SK-N-SH (cell line): Measurements from ENCODE around the gene COL20A1. TPM values are rescaled to one million over a fixed set of nuclear protein-coding genes. Genes with fewer than 3 reads are reported as not detected.

Source experiments
- CTCF ChIA-PET: fragments of 300-600, 350-600 bp; formaldehyde crosslinking; extraction: SDS; loops from one replicate; lab custom pipeline; 2021; lab: Yijun Ruan, JAX
- POLR2A ChIA-PET: fragments of 350-600 bp; sonication (Branson Sonifier 250); formaldehyde crosslinking; extraction: SDS; loops from one replicate; lab custom pipeline; 2020; ENCODE audit warnings: antibody characterized with exemption, inconsistent platforms; lab: Yijun Ruan, JAX
- DNase-seq: peaks from one replicate; pipeline ENCODE4 v3.0.0; 2012
- H2AFZ ChIP-seq: fragments of 200-600 bp; sonication (generic); 2 replicates; pipeline ENCODE4 v1.8.1; 2016; ENCODE audit warnings: antibody characterized with exemption, mild to moderate bottlenecking, low read depth
- H3F3A ChIP-seq: fragments of 200-600 bp; sonication (generic); replicated peaks from 2 replicates; pipeline ENCODE3; 2016; ENCODE audit warnings: antibody characterized with exemption, mild to moderate bottlenecking; ENCODE audit not compliant: insufficient read depth
- H3K27ac ChIP-seq, 2 experiments: fragments of 200-500 bp in 1 of 2; fragments of 200-600 bp in 1 of 2; sonication (Bioruptor generic) in 1 of 2; sonication (generic), shearing (Covaris generic) in 1 of 2; 2 replicates each; pipeline versions ENCODE4 v1.5.1 to v1.6.1; 2014 to 2016; ENCODE audit warnings: low read depth in 2 of 2, inconsistent platforms in 1 of 2, low read length in 1 of 2, mild to moderate bottlenecking in 1 of 2, mixed read lengths in 1 of 2
- H3K27me3 ChIP-seq: fragments of 200-600 bp; sonication (generic), shearing (Covaris generic); 2 replicates; pipeline ENCODE4 v1.6.1; 2016; ENCODE audit warnings: mixed run types; ENCODE audit not compliant: insufficient read depth
- H3K36me3 ChIP-seq, 2 experiments: fragments of 200-500 bp in 1 of 2; fragments of 200-600 bp in 1 of 2; sonication (Bioruptor generic) in 1 of 2; sonication (generic) in 1 of 2; replicated peaks in 1 of 2; 2 replicates each; pipeline versions ENCODE3 to v1.5.1; 2014 to 2016; ENCODE audit warnings: low read length in 1 of 2, mild to moderate bottlenecking in 1 of 2; ENCODE audit not compliant: insufficient read depth in 2 of 2, control insufficient read depth in 1 of 2
- H3K4me1 ChIP-seq, 2 experiments: fragments of 200-500 bp in 1 of 2; fragments of 200-600 bp in 1 of 2; sonication (Bioruptor generic) in 1 of 2; sonication (generic), shearing (Covaris generic) in 1 of 2; 2 replicates each; pipeline versions ENCODE4 v1.5.1 to v1.6.1; 2014 to 2016; ENCODE audit warnings: low read depth in 1 of 2, low read length in 1 of 2, mixed run types in 1 of 2; ENCODE audit not compliant: insufficient read depth in 2 of 2, control insufficient read depth in 1 of 2
- H3K4me2 ChIP-seq: fragments of 200-600 bp; sonication (generic), shearing (Covaris generic); 2 replicates; pipeline ENCODE4 v1.6.1; 2017; ENCODE audit warnings: mixed run types
- H3K4me3 ChIP-seq, 2 experiments: fragments of 200-500 bp in 1 of 2; fragments of 200-600 bp in 1 of 2; sonication (Bioruptor generic) in 1 of 2; sonication (generic), shearing (Covaris generic) in 1 of 2; 2 replicates each; pipeline versions ENCODE4 v1.5.1 to v1.8.1; 2014 to 2016; ENCODE audit warnings: low read depth in 2 of 2, inconsistent platforms in 1 of 2, low read length in 1 of 2, mild to moderate bottlenecking in 1 of 2, mixed read lengths in 1 of 2, moderate library complexity in 1 of 2
- H3K79me2 ChIP-seq: fragments of 200-600 bp; sonication (generic); 2 replicates; pipeline ENCODE4 v1.8.1; 2017; ENCODE audit warnings: mild to moderate bottlenecking; ENCODE audit not compliant: insufficient read depth
- H3K9ac ChIP-seq: fragments of 200-600 bp; sonication (generic); 2 replicates; pipeline ENCODE4 v1.6.1; 2017; ENCODE audit warnings: mixed run types
- H3K9me2 ChIP-seq: fragments of 200-600 bp; sonication (generic); 2 replicates; pipeline ENCODE4 v1.6.1; 2017; ENCODE audit warnings: mixed run types
- H3K9me3 ChIP-seq: fragments of 200-600 bp; sonication (generic); 2 replicates; pipeline ENCODE4 v1.6.1; 2017; ENCODE audit warnings: mixed run types, mild to moderate bottlenecking, moderate library complexity
- H4K20me1 ChIP-seq: fragments of 200-600 bp; sonication (generic); 2 replicates; pipeline ENCODE4 v1.6.1; 2017; ENCODE audit warnings: mild to moderate bottlenecking, mixed run types; ENCODE audit not compliant: insufficient read depth
- CHD2 ChIP-seq: fragments of 150-350 bp; IDR thresholded peaks from 2 replicates; pipeline ENCODE4 v1.6.1; 2018; ENCODE audit warnings: low read length; ENCODE audit not compliant: partially characterized antibody
- GABPA ChIP-seq: IDR thresholded peaks from 2 replicates; pipeline ENCODE4 v1.4.0; 2012; ENCODE audit warnings: low read depth, mild to moderate bottlenecking
- IRF3 ChIP-seq: fragments of 150-350 bp; IDR thresholded peaks from 2 replicates; pipeline ENCODE4 v1.6.1; 2016; ENCODE audit warnings: mild to moderate bottlenecking, low read depth, low read length
- JUND ChIP-seq: IDR thresholded peaks from 2 replicates; pipeline ENCODE4 v1.4.0; 2012
- MXI1 ChIP-seq: IDR thresholded peaks from 2 replicates; pipeline ENCODE4 v1.6.1; 2012; ENCODE audit warnings: mild to moderate bottlenecking, low read depth, low read length, improper control_type of control experiment
- NFIC ChIP-seq: IDR thresholded peaks from 2 replicates; pipeline ENCODE4 v1.4.0; 2012; ENCODE audit warnings: borderline replicate concordance
- PBX3 ChIP-seq: IDR thresholded peaks from 2 replicates; pipeline ENCODE4; 2012
- POLR2AphosphoS5 ChIP-seq: IDR thresholded peaks from 2 replicates; pipeline ENCODE4 v1.6.1; 2012; ENCODE audit warnings: low read depth, low read length
- RAD21 ChIP-seq: IDR thresholded peaks from 2 replicates; pipeline ENCODE4 v1.6.1; 2012; ENCODE audit warnings: mild to moderate bottlenecking, low read length
- RCOR1 ChIP-seq: fragments of 150-350 bp; IDR thresholded peaks from 2 replicates; pipeline ENCODE4 v1.6.1; 2017; ENCODE audit warnings: antibody characterized with exemption, low read length
- RFX5 ChIP-seq: IDR thresholded peaks from 2 replicates; pipeline ENCODE4 v1.6.1; 2012; ENCODE audit warnings: mild to moderate bottlenecking, improper control_type of control experiment, low read length
- SIN3A ChIP-seq: IDR thresholded peaks from 2 replicates; pipeline ENCODE4 v1.6.1; 2012; ENCODE audit warnings: low read depth, mild to moderate bottlenecking, low read length, moderate library complexity, borderline replicate concordance
- SMC3 ChIP-seq: IDR thresholded peaks from 2 replicates; pipeline ENCODE4 v1.6.1; 2012; ENCODE audit warnings: low read depth, low read length, improper control_type of control experiment
- YY1 ChIP-seq: IDR thresholded peaks from 2 replicates; pipeline ENCODE4 v1.4.0; 2012; ENCODE audit warnings: low read depth, mild to moderate bottlenecking
- ZBTB33 ChIP-seq: IDR thresholded peaks from 2 replicates; pipeline ENCODE4 v1.4.0; 2012; ENCODE audit warnings: low read depth, borderline replicate concordance
- WGBS: methylation state at CpG from one replicate; pipeline ENCODE4 v1.1.6; 2017; ENCODE audit warnings: low lambda C conversion rate; 5-methylcytosine and 5-hydroxymethylcytosine counted together
- polyA plus RNA-seq, 3 experiments: library from polyadenylated mRNA; depleted of rRNA; stranded (reverse); fragments of >200 nt; gene quantifications; 2 replicates each; pipeline ENCODE4 v1.2.3, GENCODE V29; 2012
- TF ChIP-seq, protein P1 (sequence below): fragments of 200-600 bp; sonication (generic); IDR thresholded peaks from 2 replicates; pipeline ENCODE4 v1.6.1; 2017; ENCODE audit warnings: antibody characterized with exemption, mild to moderate bottlenecking, moderate library complexity
- TF ChIP-seq, protein P2 (sequence below): IDR thresholded peaks from 2 replicates; pipeline ENCODE4 v1.4.0; 2012; ENCODE audit warnings: low read depth, borderline replicate concordance
- TF ChIP-seq, protein P3 (sequence below): fragments of 150-350 bp; IDR thresholded peaks from 2 replicates; pipeline ENCODE4 v1.6.1; 2017; ENCODE audit warnings: antibody characterized with exemption, low read length, low read depth, borderline replicate concordance
- TF ChIP-seq, protein P4 (sequence below): IDR thresholded peaks from 2 replicates; pipeline ENCODE4 v1.6.1; 2012; ENCODE audit warnings: mild to moderate bottlenecking, low read depth, low read length, moderate library complexity

COL20A1 gene
- polyA plus RNA-seq, 1 of the 3 experiments (the other 2 are of a cell fraction): not detected

GRCh38 chr20:63359937-63360849, 67.2 kb downstream of the COL20A1 start:
- Histone ChIP-seq H3K9ac (no peak overlapping the region), H3K36me3 (no peaks in the 10 kb centered on the region), H3K79me2 (no peaks in the 10 kb centered on the region), H2AFZ (no peak overlapping the region), H3K27ac (no peak overlapping the region), H4K20me1 (no peaks in the 10 kb centered on the region), H3K4me1 (no peaks in the 10 kb centered on the region; a peak in 1 of 4 replicates), H3F3A (no peaks in the 10 kb centered on the region), H3K4me2 (no peak overlapping the region), H3K9me2 (no peaks in the 10 kb centered on the region), H3K27me3 (no peaks in the 10 kb centered on the region), H3K4me3 (no peak overlapping the region), H3K9me3 (no peaks in the 10 kb centered on the region)
- POLR2A ChIA-PET: no interaction called here
- WGBS: 55% methylated on average over 21 of the region's 38 CpGs
- no peak for DNase-seq
- TF ChIP-seq SMC3: no peak
- no peak for TF ChIP-seq GABPA
- no peak for TF ChIP-seq MXI1
- TF ChIP-seq RCOR1: no peak
- TF ChIP-seq, protein P1, sequence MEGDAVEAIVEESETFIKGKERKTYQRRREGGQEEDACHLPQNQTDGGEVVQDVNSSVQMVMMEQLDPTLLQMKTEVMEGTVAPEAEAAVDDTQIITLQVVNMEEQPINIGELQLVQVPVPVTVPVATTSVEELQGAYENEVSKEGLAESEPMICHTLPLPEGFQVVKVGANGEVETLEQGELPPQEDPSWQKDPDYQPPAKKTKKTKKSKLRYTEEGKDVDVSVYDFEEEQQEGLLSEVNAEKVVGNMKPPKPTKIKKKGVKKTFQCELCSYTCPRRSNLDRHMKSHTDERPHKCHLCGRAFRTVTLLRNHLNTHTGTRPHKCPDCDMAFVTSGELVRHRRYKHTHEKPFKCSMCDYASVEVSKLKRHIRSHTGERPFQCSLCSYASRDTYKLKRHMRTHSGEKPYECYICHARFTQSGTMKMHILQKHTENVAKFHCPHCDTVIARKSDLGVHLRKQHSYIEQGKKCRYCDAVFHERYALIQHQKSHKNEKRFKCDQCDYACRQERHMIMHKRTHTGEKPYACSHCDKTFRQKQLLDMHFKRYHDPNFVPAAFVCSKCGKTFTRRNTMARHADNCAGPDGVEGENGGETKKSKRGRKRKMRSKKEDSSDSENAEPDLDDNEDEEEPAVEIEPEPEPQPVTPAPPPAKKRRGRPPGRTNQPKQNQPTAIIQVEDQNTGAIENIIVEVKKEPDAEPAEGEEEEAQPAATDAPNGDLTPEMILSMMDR: no peak
- TF ChIP-seq, protein P2, sequence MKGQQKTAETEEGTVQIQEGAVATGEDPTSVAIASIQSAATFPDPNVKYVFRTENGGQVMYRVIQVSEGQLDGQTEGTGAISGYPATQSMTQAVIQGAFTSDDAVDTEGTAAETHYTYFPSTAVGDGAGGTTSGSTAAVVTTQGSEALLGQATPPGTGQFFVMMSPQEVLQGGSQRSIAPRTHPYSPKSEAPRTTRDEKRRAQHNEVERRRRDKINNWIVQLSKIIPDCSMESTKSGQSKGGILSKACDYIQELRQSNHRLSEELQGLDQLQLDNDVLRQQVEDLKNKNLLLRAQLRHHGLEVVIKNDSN: no peak
- no peak for TF ChIP-seq RFX5
- TF ChIP-seq JUND: no peak
- TF ChIP-seq CHD2: no peak
- no peak for TF ChIP-seq NFIC
- no peak for TF ChIP-seq PBX3
- no peak for TF ChIP-seq ZBTB33
- TF ChIP-seq, protein P3, sequence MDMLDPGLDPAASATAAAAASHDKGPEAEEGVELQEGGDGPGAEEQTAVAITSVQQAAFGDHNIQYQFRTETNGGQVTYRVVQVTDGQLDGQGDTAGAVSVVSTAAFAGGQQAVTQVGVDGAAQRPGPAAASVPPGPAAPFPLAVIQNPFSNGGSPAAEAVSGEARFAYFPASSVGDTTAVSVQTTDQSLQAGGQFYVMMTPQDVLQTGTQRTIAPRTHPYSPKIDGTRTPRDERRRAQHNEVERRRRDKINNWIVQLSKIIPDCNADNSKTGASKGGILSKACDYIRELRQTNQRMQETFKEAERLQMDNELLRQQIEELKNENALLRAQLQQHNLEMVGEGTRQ: no peak
- TF ChIP-seq YY1: no peak
- TF ChIP-seq, protein P4, sequence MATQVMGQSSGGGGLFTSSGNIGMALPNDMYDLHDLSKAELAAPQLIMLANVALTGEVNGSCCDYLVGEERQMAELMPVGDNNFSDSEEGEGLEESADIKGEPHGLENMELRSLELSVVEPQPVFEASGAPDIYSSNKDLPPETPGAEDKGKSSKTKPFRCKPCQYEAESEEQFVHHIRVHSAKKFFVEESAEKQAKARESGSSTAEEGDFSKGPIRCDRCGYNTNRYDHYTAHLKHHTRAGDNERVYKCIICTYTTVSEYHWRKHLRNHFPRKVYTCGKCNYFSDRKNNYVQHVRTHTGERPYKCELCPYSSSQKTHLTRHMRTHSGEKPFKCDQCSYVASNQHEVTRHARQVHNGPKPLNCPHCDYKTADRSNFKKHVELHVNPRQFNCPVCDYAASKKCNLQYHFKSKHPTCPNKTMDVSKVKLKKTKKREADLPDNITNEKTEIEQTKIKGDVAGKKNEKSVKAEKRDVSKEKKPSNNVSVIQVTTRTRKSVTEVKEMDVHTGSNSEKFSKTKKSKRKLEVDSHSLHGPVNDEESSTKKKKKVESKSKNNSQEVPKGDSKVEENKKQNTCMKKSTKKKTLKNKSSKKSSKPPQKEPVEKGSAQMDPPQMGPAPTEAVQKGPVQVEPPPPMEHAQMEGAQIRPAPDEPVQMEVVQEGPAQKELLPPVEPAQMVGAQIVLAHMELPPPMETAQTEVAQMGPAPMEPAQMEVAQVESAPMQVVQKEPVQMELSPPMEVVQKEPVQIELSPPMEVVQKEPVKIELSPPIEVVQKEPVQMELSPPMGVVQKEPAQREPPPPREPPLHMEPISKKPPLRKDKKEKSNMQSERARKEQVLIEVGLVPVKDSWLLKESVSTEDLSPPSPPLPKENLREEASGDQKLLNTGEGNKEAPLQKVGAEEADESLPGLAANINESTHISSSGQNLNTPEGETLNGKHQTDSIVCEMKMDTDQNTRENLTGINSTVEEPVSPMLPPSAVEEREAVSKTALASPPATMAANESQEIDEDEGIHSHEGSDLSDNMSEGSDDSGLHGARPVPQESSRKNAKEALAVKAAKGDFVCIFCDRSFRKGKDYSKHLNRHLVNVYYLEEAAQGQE: no peak
- no peak for TF ChIP-seq RAD21
- no peak for TF ChIP-seq SIN3A
- no peak for TF ChIP-seq POLR2AphosphoS5
- TF ChIP-seq IRF3: no peak
- CTCF ChIA-PET: interaction anchor here (0.7 to 7.3 kb wide), 4 partner anchors 17 to 52 kb away, joined by 3 to 39 read pairs (median 17); no protein-coding TSS in a partner anchor
